Cardiac muscle cell (in vitro differentiated cells and primary cell): Measurements from ENCODE around the gene SIDT1. TPM values are rescaled to one million over a fixed set of nuclear protein-coding genes. Genes with fewer than 3 reads are reported as not detected.
A peak's percentile ranks its signal among the peaks of the same experiment; 100 is the strongest.

Experiments used
- DNase-seq, 2 donors: peaks; one replicate each; pipeline versions ENCODE4 v3.0.0 to v3.0.0-alpha.2; 2010 to 2017; ENCODE audit warnings: low read depth in 1 of 2, low spot score in 1 of 2
- H3K27ac ChIP-seq: fragments of 200-600 bp; sonication (generic); 2 replicates; pipeline ENCODE4 v1.5.1; 2016
- H3K27me3 ChIP-seq: fragments of 200-600 bp; sonication (generic); 2 replicates; pipeline ENCODE4 v1.6.0; 2016; ENCODE audit warnings: control low read depth
- H3K36me3 ChIP-seq: fragments of 200-600 bp; sonication (generic); 2 replicates; pipeline ENCODE4 v1.5.1; 2016; ENCODE audit warnings: control low read depth
- H3K4me1 ChIP-seq: fragments of 200-600 bp; sonication (generic); 2 replicates; pipeline ENCODE4 v1.8.1; 2017; ENCODE audit warnings: low read depth, mild to moderate bottlenecking, mixed run types
- H3K4me3 ChIP-seq: fragments of 200-600 bp; sonication (generic); 2 replicates; pipeline ENCODE4 v1.5.1; 2016; ENCODE audit warnings: mild to moderate bottlenecking
- H3K9me3 ChIP-seq: fragments of 200-600 bp; sonication (generic); 2 replicates; pipeline ENCODE4 v1.5.1; 2017; ENCODE audit warnings: low read depth, mild to moderate bottlenecking, control low read depth
- CTCF ChIP-seq: IDR thresholded peaks from 2 replicates; pipeline ENCODE4 v1.5.1; 2012; ENCODE audit warnings: low read depth, mild to moderate bottlenecking, low read length
- polyA plus RNA-seq: library from polyadenylated mRNA; unstranded; fragments of >200 nt; fragmentation: Nextera tagmentation; extraction: Ambion mirVana; gene quantifications from 2 replicates; pipeline ENCODE4 v1.2.1, GENCODE V29; 2016
- total RNA-seq: library from RNA; depleted of rRNA; stranded (reverse); fragments of >200 nt; gene quantifications from 2 replicates; pipeline ENCODE4 v1.2.3, GENCODE V29; 2016

Gene SIDT1
- total and polyA plus RNA-seq, 2 experiments from 2014 or later: 0.32 TPM; not detected in 1

- no peak overlapping the region for H3K27ac ChIP-seq
- H3K36me3 ChIP-seq: no peaks in the 10 kb centered on the region
- H3K27me3 ChIP-seq: peaks cover 36% of the 10 kb centered on the region
- no peaks in the 10 kb centered on the region for H3K9me3 ChIP-seq
- peak; percentile 59 to 70 for DNase-seq
- no peak overlapping the region for H3K4me3 ChIP-seq
- TF ChIP-seq CTCF: peak; percentile 98
- H3K4me1 ChIP-seq: no peaks in the 10 kb centered on the region
Observed at GRCh38 chr3:113626503-113627371, 94.4 kb downstream of the SIDT1 start.

GRCh38 chr3:113628316-113628715 is 96.0 kb downstream of the SIDT1 start:
- H3K27ac ChIP-seq: no peak overlapping the region
- no peak overlapping the region for H3K4me3 ChIP-seq
- H3K4me1 ChIP-seq: no peaks in the 10 kb centered on the region
- no peak for DNase-seq
- no peaks in the 10 kb centered on the region for H3K36me3 ChIP-seq
- H3K27me3 ChIP-seq: peaks cover 30% of the 10 kb centered on the region
- no peaks in the 10 kb centered on the region for H3K9me3 ChIP-seq
- TF ChIP-seq CTCF: no peak

DNA sequence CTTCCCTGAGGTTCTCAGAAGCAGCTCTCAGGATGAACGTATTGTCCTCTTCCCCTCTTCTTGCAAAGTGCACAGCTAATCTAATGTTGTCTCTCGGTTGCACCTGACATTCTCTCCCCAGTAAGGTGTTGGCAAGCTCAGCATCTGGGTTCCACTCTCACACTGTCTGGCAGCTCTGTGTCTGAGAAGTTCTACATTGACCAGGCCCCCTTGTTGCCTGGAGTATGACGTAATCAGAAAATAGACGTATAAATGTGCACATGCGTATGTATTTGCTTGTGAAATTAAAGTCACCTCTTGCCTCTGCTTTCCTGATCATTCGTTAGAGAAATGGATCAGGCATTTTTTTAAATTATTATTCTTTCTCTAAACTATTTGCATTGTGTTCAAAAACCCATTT is 96.4 kb downstream of the SIDT1 start:
- no peaks in the 10 kb centered on the region for H3K36me3 ChIP-seq
- H3K4me1 ChIP-seq: no peaks in the 10 kb centered on the region
- H3K27me3 ChIP-seq: peaks cover 26% of the 10 kb centered on the region
- no peak for TF ChIP-seq CTCF
- no peak overlapping the region for H3K27ac ChIP-seq
- no peak for DNase-seq
- no peak overlapping the region for H3K4me3 ChIP-seq
- H3K9me3 ChIP-seq: no peaks in the 10 kb centered on the region

DNA sequence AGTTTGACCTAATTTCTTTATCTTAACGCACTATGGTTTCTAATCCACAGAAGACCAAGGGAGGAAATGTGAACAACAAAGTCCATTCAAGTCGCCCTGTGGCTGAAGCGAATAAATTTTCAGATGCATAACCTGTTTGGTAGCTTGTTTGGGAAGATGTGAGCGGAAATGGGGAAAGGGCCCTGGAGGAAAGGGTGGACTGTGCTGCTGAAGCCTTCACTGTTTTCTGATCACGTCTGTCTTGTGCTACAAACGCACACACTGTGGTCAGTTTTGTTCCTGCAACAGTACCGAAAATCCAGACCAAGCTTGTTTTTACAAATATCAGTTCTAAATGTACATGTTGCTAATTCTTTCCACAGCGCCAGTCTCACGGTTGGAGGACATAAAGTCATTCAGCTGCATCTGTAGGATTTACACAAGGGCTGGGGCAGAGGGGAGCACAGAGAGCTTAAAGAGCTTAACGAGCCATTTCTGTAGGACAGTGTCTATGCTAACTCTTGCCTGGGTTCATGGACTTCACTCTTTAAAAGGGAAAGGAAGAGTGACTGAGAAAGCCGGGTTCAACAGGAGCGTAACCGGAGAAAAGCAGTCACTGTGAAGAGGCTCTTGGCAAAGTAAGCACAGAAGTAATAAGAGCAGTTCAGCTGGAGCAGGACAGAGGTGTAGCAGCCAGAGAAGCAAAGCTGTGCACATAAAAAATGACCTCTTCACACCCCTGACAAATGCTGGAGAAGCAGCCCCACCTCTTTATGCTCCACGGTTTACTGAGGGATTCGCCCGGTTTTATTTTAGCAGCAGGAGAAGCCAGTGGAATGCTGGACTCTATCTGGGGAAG is 97.4 kb downstream of the SIDT1 start:
- DNase-seq: no peak

More for the DNA sequence above, 97.4 kb downstream of the SIDT1 start:
- no peak for TF ChIP-seq CTCF
- H3K4me3 ChIP-seq: no peak overlapping the region
- no peaks in the 10 kb centered on the region for H3K9me3 ChIP-seq
- H3K27ac ChIP-seq: no peak overlapping the region
- no peaks in the 10 kb centered on the region for H3K4me1 ChIP-seq
- peaks cover 16% of the 10 kb centered on the region for H3K27me3 ChIP-seq
- H3K36me3 ChIP-seq: no peaks in the 10 kb centered on the region
